ENCODE data around the gene MFSD12.

Gene MFSD12

GRCh38 chr19:3506384-3507340 is 50.7 kb downstream of the MFSD12 start:
- no peak for DNase-seq (ENCODE audit: low read depth)

GRCh38 chr19:3505598-3506383 is 51.6 kb downstream of the MFSD12 start, which contains the start of gene FZR1:
TSS of gene FZR1 (plus strand) at chr19:3506311. CDS start at chr19:3522990, 16,679 bp downstream.
- DNase-seq (ENCODE audit: low read depth) = peak; percentile 99

DNA sequence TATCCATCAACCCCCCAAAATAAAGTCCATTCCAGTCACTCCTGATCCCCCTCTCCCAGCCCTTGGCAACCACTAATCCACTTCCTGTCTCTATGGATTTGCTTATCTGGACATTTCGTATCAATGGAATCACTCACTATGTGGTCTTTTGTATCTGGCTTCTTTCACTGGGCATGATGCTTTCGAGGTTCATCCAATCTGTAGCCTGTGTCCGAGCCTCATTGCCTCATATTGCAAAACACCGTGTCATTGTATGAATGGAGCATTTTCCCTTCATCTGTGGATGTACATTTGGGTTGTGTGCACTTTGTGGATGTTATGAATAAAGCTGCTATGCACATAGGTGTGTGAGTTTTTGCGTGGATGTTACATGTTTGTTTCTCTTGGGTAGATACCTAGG is 52.7 kb downstream of the MFSD12 start:
- no peak for DNase-seq (ENCODE audit: low read depth)

- DNase-seq (ENCODE audit: low read depth) = no peak
Measured at GRCh38 chr19:3503036-3503572, 54.3 kb downstream of the MFSD12 start.

DNA sequence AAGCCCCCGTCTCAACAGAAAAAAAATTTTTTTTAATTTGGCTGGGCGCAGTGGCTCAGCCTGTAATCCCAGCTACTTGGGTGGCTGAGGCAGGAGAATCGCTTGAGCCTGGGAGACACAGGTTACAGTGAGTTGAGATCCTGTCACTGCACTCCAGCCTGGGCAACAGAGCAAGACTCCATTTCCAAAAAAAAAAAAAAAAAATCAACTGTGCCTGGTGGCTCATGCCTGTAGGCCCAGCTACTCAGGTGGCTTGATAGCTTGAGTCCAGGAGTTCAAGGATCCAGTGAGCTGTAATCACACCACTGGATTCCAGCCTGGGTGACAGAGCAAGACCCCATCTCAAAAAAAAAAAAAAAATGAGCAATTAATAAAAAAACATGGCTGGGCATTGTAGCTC is 55.6 kb downstream of the MFSD12 start:
- no peak for DNase-seq (ENCODE audit: low read depth)

GRCh38 chr19:3500429-3501101 is 56.8 kb downstream of the MFSD12 start, which contains the start of gene DOHH:
TSS of gene DOHH (minus strand) at chr19:3500674. CDS start at chr19:3496814, 3,860 bp downstream.
- peak; percentile 93 for DNase-seq (ENCODE audit: low read depth)

- DNase-seq (ENCODE audit: low read depth) = no peak
Measured at GRCh38 chr19:3499738-3500428, 57.5 kb downstream of the MFSD12 start.

DNA sequence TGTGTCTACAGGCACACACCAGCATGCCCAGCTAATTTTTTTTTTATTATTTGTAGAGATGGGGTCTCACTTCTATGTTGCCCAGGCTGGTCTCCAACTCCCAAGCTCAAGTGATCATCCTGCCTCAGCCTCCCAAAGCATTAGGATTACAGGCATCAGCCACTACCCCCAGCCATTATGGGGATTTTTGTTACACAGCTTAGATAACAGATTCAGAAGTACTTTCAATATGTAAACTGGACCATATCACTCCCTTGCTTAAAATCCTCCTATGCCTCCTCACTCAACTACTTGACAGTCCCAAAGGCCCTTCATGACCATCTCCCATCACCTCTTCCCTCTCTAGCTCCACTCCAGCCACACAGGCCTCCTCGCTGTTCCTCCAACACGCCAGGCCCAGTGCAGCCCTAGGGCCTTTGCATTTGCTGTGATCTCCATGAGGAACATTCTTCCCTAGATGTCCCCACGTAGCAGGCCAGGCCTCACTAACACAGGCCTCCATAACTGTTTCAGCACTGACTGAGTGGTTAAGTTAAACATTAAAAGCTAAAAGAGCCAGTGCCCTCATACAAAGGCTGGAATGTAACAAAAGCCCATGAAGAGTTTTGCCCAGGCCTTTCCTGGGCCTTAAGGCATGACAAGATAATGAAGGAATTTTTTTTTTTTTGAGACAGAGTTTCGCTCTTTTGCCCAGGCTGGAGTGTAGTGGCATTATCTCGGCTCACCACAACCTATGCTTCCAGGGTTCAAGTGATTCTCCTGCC is 59.4 kb downstream of the MFSD12 start:
- DNase-seq (ENCODE audit: low read depth) = no peak

GRCh38 chr19:3496392-3497273 is 60.8 kb downstream of the MFSD12 start:
- DNase-seq (ENCODE audit: low read depth) = no peak

DNA sequence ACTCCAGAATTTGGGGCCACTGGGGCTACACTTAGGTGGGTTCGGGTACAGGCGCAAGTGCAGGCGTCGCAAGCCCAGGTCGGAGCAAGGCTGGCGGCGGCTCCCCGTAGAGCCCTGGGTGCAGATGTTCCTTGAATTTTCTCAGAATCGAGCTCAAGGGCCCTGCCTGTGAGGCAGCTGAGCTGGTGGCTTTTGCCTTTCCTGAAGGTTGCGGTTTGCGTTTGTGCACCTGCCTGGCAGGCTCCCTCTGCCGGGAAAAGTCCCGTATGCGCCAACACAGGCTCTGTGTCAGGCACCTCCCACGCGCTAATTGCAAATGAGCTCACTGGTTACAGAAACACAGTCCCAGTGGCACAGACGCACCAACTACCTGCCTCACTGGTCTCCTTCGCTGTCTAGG is 62.8 kb downstream of the MFSD12 start:
- DNase-seq (ENCODE audit: low read depth) = no peak
